HCT116 (cell line): Measurements from ENCODE around the gene MAOB. TPM values are rescaled to one million over a fixed set of nuclear protein-coding genes. Genes with fewer than 3 reads are reported as not detected.

Source experiments
- ATAC-seq: fragments of 200-7000 bp; cut with Tn5 transposase; 2 replicates; pipeline ENCODE4 v1.9.1; 2020; ENCODE audit warnings: mild to moderate bottlenecking, moderate library complexity
- BruUV-seq: library from RNA; stranded (reverse); fragments of 400-500 nt; replicated peaks from 2 replicates; lab custom pipeline; 2021; lab: Mats Ljungman, UMichigan
- CTCF ChIA-PET: fragments of 300-600 bp; sonication (Branson Sonifier 250); formaldehyde crosslinking; loops from one replicate; lab custom pipeline; 2021; ENCODE audit warnings: antibody characterized with exemption; lab: Charles Lee
- POLR2A ChIA-PET: fragments of 300-600, 350-600 bp; sonication (Branson Sonifier 250); formaldehyde crosslinking; loops from one replicate; lab custom pipeline; 2021; ENCODE audit warnings: antibody characterized with exemption; lab: Charles Lee
- RAD21 ChIA-PET, 2 experiments: fragments of 300-600 bp; sonication (Branson Sonifier 250); formaldehyde crosslinking; loops; one replicate each; lab custom pipeline; 2023; ENCODE audit warnings: low total read pairs in 2 of 2; ENCODE audit not compliant: uncharacterized antibody in 2 of 2, unreplicated experiment in 2 of 2, low non-redundant PET in 1 of 2; lab: Charles Lee
- DNase-seq: peaks from one replicate; pipeline ENCODE4 v3.0.0-alpha.2; 2010; ENCODE audit warnings: low read depth, low spot score
- H2AFZ ChIP-seq: fragments of 200-600 bp; shearing (Covaris generic), sonication (generic); 2 replicates; pipeline ENCODE4 v1.6.1; 2017; ENCODE audit warnings: low read depth, mixed run types, mixed read lengths, antibody characterized with exemption, low read length; ENCODE audit not compliant: poor library complexity, severe bottlenecking
- H3K27ac ChIP-seq: 2 replicates; pipeline ENCODE4 v1.5.1; 2012; ENCODE audit warnings: low read depth, low read length
- H3K27me3 ChIP-seq: fragments of 200-600 bp; sonication (generic); 2 replicates; pipeline ENCODE4 v1.6.1; 2016; ENCODE audit warnings: mixed run types, low read length, mixed read lengths; ENCODE audit not compliant: insufficient read depth
- H3K36me3 ChIP-seq, 2 experiments: fragments of 200-500 bp in 1 of 2; fragments of 200-600 bp in 1 of 2; sonication (Bioruptor generic) in 1 of 2; sonication (generic) in 1 of 2; 2 replicates each; pipeline versions ENCODE4 v1.5.1 to v1.6.1; 2014 to 2016; ENCODE audit warnings: low read length in 2 of 2, inconsistent platforms in 1 of 2, mixed read lengths in 1 of 2, mixed run types in 1 of 2; ENCODE audit not compliant: insufficient read depth in 2 of 2, control insufficient read depth in 1 of 2
- H3K4me1 ChIP-seq, 2 experiments: fragments of 200-600 bp in 1 of 2; sonication (generic) in 1 of 2; 2 replicates each; pipeline versions ENCODE4 v1.5.1 to v1.6.1; 2012 to 2017; ENCODE audit warnings: low read length in 2 of 2, inconsistent platforms in 1 of 2, mild to moderate bottlenecking in 1 of 2, mixed read lengths in 1 of 2, mixed run types in 1 of 2, moderate library complexity in 1 of 2; ENCODE audit not compliant: insufficient read depth in 2 of 2, control insufficient read depth in 1 of 2
- H3K4me2 ChIP-seq: fragments of 200-600 bp; sonication (generic); 2 replicates; pipeline ENCODE4 v1.6.1; 2017; ENCODE audit warnings: mixed run types, low read length, mixed read lengths
- H3K4me3 ChIP-seq, 2 experiments: fragments of 200-600 bp in 1 of 2; sonication (generic) in 1 of 2; replicated peaks in 1 of 2; 2 replicates each; pipeline ENCODE4 v1.5.1; 2011 to 2016; ENCODE audit warnings: low read length in 2 of 2, control low read depth in 1 of 2, low read depth in 1 of 2, mild to moderate bottlenecking in 1 of 2, mixed read lengths in 1 of 2, mixed run types in 1 of 2
- H3K79me2 ChIP-seq: fragments of 200-600 bp; sonication (generic); 2 replicates; pipeline ENCODE4 v1.6.1; 2017; ENCODE audit warnings: mild to moderate bottlenecking, mixed run types, low read length, moderate library complexity, mixed read lengths; ENCODE audit not compliant: insufficient read depth
- H3K9ac ChIP-seq: fragments of 200-600 bp; sonication (generic); 2 replicates; pipeline ENCODE4 v1.6.1; 2016; ENCODE audit warnings: low read length, mixed read lengths
- H3K9me2 ChIP-seq: fragments of 200-600 bp; sonication (generic), shearing (Covaris generic); 2 replicates; pipeline ENCODE4 v1.6.1; 2017; ENCODE audit warnings: mixed run types, mild to moderate bottlenecking, moderate library complexity; ENCODE audit not compliant: insufficient read depth
- H3K9me3 ChIP-seq, 2 experiments: fragments of 200-500 bp in 1 of 2; fragments of 200-600 bp in 1 of 2; sonication (Bioruptor generic) in 1 of 2; sonication (generic) in 1 of 2; 2 replicates each; pipeline ENCODE4 v1.6.1; 2014 to 2017; ENCODE audit warnings: low read length in 2 of 2, mixed read lengths in 2 of 2, inconsistent platforms in 1 of 2, low read depth in 1 of 2, mild to moderate bottlenecking in 1 of 2, mixed run types in 1 of 2, moderate library complexity in 1 of 2; ENCODE audit not compliant: control insufficient read depth in 1 of 2, insufficient read depth in 1 of 2
- H4K20me1 ChIP-seq: fragments of 200-600 bp; sonication (generic), shearing (Covaris generic); 2 replicates; pipeline ENCODE4 v1.6.1; 2017; ENCODE audit warnings: mixed run types, mild to moderate bottlenecking, moderate library complexity; ENCODE audit not compliant: insufficient read depth
- CBX3 ChIP-seq: IDR thresholded peaks from 2 replicates; pipeline ENCODE4 v1.6.1; 2012; ENCODE audit warnings: low read depth
- CEBPB ChIP-seq: IDR thresholded peaks from 2 replicates; pipeline ENCODE4 v1.6.1; 2012; ENCODE audit warnings: low read depth
- EGR1 ChIP-seq: IDR thresholded peaks from 2 replicates; pipeline ENCODE4 v1.6.1; 2012; ENCODE audit warnings: low read depth
- ELF1 ChIP-seq: IDR thresholded peaks from 2 replicates; pipeline ENCODE4 v1.6.1; 2012; ENCODE audit warnings: low read depth, borderline replicate concordance
- EZH2phosphoT487 ChIP-seq: fragments of 200-600 bp; IDR thresholded peaks from 2 replicates; pipeline ENCODE4 v1.6.1; 2018; ENCODE audit warnings: antibody characterized with exemption, borderline replicate concordance
- FOSL1 ChIP-seq: IDR thresholded peaks from 2 replicates; pipeline ENCODE4 v1.6.1; 2012; ENCODE audit warnings: low read depth
- JUND ChIP-seq: IDR thresholded peaks from 2 replicates; pipeline ENCODE4 v1.6.1; 2012
- POLR2A ChIP-seq: IDR thresholded peaks from 2 replicates; pipeline ENCODE4 v1.7.0; 2011; ENCODE audit warnings: borderline replicate concordance; ENCODE audit not compliant: insufficient read depth, insufficient read length; ENCODE audit errors: extremely low read depth
- POLR2AphosphoS5 ChIP-seq: IDR thresholded peaks from 2 replicates; pipeline ENCODE4 v1.6.1; 2011; ENCODE audit warnings: mild to moderate bottlenecking, low read depth, low read length, moderate library complexity
- RAD21 ChIP-seq: IDR thresholded peaks from 2 replicates; pipeline ENCODE4 v1.6.1; 2012; ENCODE audit warnings: low read depth, mild to moderate bottlenecking
- SIN3A ChIP-seq: IDR thresholded peaks from 2 replicates; pipeline ENCODE4 v1.6.1; 2012; ENCODE audit warnings: low read depth
- SRF ChIP-seq: IDR thresholded peaks from 2 replicates; pipeline ENCODE4 v1.6.1; 2012; ENCODE audit warnings: low read depth
- TCF7L2 ChIP-seq: IDR thresholded peaks from 2 replicates; pipeline ENCODE4 v1.7.0; 2011; ENCODE audit warnings: borderline replicate concordance, inconsistent platforms; ENCODE audit not compliant: insufficient read depth, insufficient read length; ENCODE audit errors: extremely low read depth
- YY1 ChIP-seq: IDR thresholded peaks from 2 replicates; pipeline ENCODE4 v1.6.1; 2011; ENCODE audit warnings: low read length, low read depth, moderate library complexity, mild to moderate bottlenecking; ENCODE audit not compliant: insufficient replicate concordance; ENCODE audit errors: extremely low read depth
- intact Hi-C: fragments of 100-400 bp; cut with micrococcal nuclease; formaldehyde crosslinking; loops from 2 replicates; pipeline ENCODE4 v1.10.0; 2022
- total RNA-seq: library from RNA; stranded (reverse); gene quantifications from one replicate; pipeline ENCODE4 v1.2.1, GENCODE V29; 2021; ENCODE audit not compliant: unreplicated experiment
- TF ChIP-seq, protein P1 (sequence below), 3 experiments: fragments of 200-600 bp in 1 of 3; sonication (generic) in 1 of 3; IDR thresholded peaks in 2 of 3; conservative IDR thresholded peaks in 1 of 3; 2 replicates each; pipeline ENCODE4 v1.5.1; 2012 to 2017; ENCODE audit warnings: low read depth in 2 of 3, low read length in 2 of 3, antibody characterized with exemption in 1 of 3, borderline replicate concordance in 1 of 3, control low read depth in 1 of 3, mild to moderate bottlenecking in 1 of 3, mixed read lengths in 1 of 3, mixed run types in 1 of 3, moderate library complexity in 1 of 3; ENCODE audit not compliant: insufficient read depth in 1 of 3
- TF ChIP-seq, protein P2 (sequence below): IDR thresholded peaks from 2 replicates; pipeline ENCODE4 v1.6.1; 2012
- TF ChIP-seq, protein P3 (sequence below): IDR thresholded peaks from 2 replicates; pipeline ENCODE4 v1.6.1; 2012

Gene MAOB
- total RNA-seq, 1 experiment from 2014 or later = 28.2 TPM

DNA sequence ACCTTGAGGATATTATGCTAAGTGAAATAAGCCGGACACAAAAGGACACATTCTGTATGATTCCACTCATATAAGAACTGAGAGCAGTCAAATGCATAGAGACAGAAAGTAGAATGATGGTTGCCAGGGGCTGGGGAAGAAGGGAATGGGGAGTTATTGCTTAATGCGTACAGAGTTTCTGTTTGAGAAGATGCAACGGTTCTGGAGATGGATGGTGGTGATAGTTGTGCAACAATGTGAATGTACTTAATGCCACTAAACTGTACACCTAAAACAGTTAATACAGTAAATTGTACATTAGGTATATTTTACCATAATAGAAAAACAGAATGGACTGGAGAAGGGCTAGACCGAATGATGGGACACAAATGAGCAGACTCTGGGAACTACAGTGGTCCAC is 15.8 kb downstream of the MAOB start:
- H3K4me1 ChIP-seq = peaks cover 9 to 18% of the 10 kb centered on the region in 2 experiments; a peak in 3 of 4 replicates
- RAD21 ChIA-PET = no interaction called here
- POLR2A ChIA-PET = no interaction called here
- H2AFZ ChIP-seq = no peak overlapping the region
- H3K9me3 ChIP-seq = no peaks in the 10 kb centered on the region
- ATAC-seq (no peak), DNase-seq (no peak)
- H3K79me2 ChIP-seq = no peaks in the 10 kb centered on the region
- no peaks in the 10 kb centered on the region for H3K36me3 ChIP-seq
- CTCF ChIA-PET = no interaction called here
- no TSS peak for BruUV-seq
- H3K27me3 ChIP-seq = no peaks in the 10 kb centered on the region
- no peak overlapping the region for H3K4me3 ChIP-seq
- no peaks in the 10 kb centered on the region for H4K20me1 ChIP-seq
- intact Hi-C loops = no loop called here
- no peak overlapping the region for H3K27ac ChIP-seq
- no peak overlapping the region for H3K9ac ChIP-seq
- no peak overlapping the region for H3K4me2 ChIP-seq
- no peaks in the 10 kb centered on the region for H3K9me2 ChIP-seq
- no peak for TF ChIP-seq EZH2phosphoT487

DNA sequence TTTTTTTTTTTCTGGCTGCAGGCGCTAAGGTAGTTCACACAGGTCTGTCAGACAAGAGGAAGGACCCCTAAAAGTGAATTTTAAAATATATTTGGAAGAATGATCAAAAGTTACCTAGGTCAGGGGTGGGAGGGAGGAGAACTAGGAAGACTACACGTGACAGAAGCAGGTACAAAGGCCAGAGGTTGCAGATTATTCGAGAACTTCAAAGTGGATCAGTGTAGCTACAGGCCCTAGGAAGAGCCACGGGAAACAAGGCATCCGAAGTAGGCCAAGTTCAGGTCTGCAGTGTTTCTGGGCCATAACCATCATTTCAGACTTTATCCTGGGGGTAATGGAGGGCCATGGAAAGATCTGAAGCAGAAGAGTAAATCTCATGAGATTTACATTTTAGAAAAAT is 16.5 kb downstream of the MAOB start:
- Histone ChIP-seq H3K9me2 (no peaks in the 10 kb centered on the region), H2AFZ (no peak overlapping the region), H3K4me3 (no peak overlapping the region)
- TF ChIP-seq, protein P1, sequence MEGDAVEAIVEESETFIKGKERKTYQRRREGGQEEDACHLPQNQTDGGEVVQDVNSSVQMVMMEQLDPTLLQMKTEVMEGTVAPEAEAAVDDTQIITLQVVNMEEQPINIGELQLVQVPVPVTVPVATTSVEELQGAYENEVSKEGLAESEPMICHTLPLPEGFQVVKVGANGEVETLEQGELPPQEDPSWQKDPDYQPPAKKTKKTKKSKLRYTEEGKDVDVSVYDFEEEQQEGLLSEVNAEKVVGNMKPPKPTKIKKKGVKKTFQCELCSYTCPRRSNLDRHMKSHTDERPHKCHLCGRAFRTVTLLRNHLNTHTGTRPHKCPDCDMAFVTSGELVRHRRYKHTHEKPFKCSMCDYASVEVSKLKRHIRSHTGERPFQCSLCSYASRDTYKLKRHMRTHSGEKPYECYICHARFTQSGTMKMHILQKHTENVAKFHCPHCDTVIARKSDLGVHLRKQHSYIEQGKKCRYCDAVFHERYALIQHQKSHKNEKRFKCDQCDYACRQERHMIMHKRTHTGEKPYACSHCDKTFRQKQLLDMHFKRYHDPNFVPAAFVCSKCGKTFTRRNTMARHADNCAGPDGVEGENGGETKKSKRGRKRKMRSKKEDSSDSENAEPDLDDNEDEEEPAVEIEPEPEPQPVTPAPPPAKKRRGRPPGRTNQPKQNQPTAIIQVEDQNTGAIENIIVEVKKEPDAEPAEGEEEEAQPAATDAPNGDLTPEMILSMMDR (IDR thresholded peaks at IDR 0.05 in 2 of 3, conservative IDR thresholded peaks at IDR 0.05 in 1 of 3; ENCODE audit: borderline replicate concordance in 1 of 3, insufficient read depth in 1 of 3, low read depth in 2 of 3, low read length in 2 of 3) = no peak
- TF ChIP-seq SIN3A (no peak), ELF1 (no peak), EGR1 (no peak), CEBPB (no peak), JUND (no peak), CBX3 (no peak), RAD21 (no peak), YY1 (no peak), FOSL1 (no peak), TCF7L2 (no peak), POLR2AphosphoS5 (no peak), POLR2A (no peak), SRF (no peak)
- TF ChIP-seq, protein P2, sequence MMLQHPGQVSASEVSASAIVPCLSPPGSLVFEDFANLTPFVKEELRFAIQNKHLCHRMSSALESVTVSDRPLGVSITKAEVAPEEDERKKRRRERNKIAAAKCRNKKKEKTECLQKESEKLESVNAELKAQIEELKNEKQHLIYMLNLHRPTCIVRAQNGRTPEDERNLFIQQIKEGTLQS = no peak
- TF ChIP-seq, protein P3, sequence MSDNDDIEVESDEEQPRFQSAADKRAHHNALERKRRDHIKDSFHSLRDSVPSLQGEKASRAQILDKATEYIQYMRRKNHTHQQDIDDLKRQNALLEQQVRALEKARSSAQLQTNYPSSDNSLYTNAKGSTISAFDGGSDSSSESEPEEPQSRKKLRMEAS = no peak
- TF ChIP-seq, all 23 proteins: peak for 0
- Histone ChIP-seq H3K27ac (no peak overlapping the region), H3K9ac (no peak overlapping the region), H3K27me3 (no peaks in the 10 kb centered on the region), H3K36me3 (no peaks in the 10 kb centered on the region), H4K20me1 (no peaks in the 10 kb centered on the region), H3K79me2 (no peaks in the 10 kb centered on the region), H3K9me3 (no peaks in the 10 kb centered on the region), H3K4me1 (peaks cover 11 to 25% of the 10 kb centered on the region in 2 experiments; a peak in 3 of 4 replicates), H3K4me2 (no peak overlapping the region)
- BruUV-seq = no TSS peak
- DNase-seq (no peak), ATAC-seq (no peak)
- ChIA-PET CTCF (no interaction called here), RAD21 (no interaction called here), POLR2A (no interaction called here)
- intact Hi-C loops = no loop called here
